Neural progenitor cell (in vitro differentiated cells): ENCODE measurements around the gene CEACAM18. TPM values are rescaled to one million over a fixed set of nuclear protein-coding genes. Genes with fewer than 3 reads are reported as not detected.
A peak's percentile ranks its signal among the peaks of the same experiment; 100 is the strongest.

Experiments used
- DNase-seq: peaks from one replicate; pipeline ENCODE4 v3.0.0-alpha.2; 2016; ENCODE audit warnings: low spot score
- H2AFZ ChIP-seq: fragments of 200-600 bp; sonication (generic); replicated peaks from 2 replicates; pipeline ENCODE4 v1.6.1; 2016; ENCODE audit warnings: antibody characterized with exemption
- H3F3A ChIP-seq: fragments of 200-600 bp; sonication (generic); 2 replicates; pipeline ENCODE4 v1.6.1; 2016; ENCODE audit warnings: antibody characterized with exemption, low read depth
- H3K27ac ChIP-seq: fragments of 200-600 bp; sonication (generic); 2 replicates; pipeline ENCODE4 v1.5.1; 2016; ENCODE audit warnings: mild to moderate bottlenecking
- H3K27me3 ChIP-seq: fragments of 200-600 bp; sonication (generic); 2 replicates; pipeline ENCODE4 v1.6.1; 2016; ENCODE audit warnings: mild to moderate bottlenecking, moderate library complexity
- H3K36me3 ChIP-seq: fragments of 200-600 bp; sonication (generic); 2 replicates; pipeline ENCODE4 v1.5.1; 2016
- H3K4me1 ChIP-seq: fragments of 200-600 bp; sonication (generic); 2 replicates; pipeline ENCODE4 v1.6.1; 2016; ENCODE audit warnings: mixed run types
- H3K4me2 ChIP-seq: fragments of 200-600 bp; sonication (generic); 2 replicates; pipeline ENCODE4 v1.6.1; 2016
- H3K4me3 ChIP-seq: fragments of 200-600 bp; sonication (generic); 2 replicates; pipeline ENCODE4 v1.5.1; 2016
- H3K79me2 ChIP-seq: fragments of 200-600 bp; sonication (generic); 2 replicates; pipeline ENCODE4 v1.6.1; 2016; ENCODE audit warnings: low read depth
- H3K9ac ChIP-seq: fragments of 200-600 bp; sonication (generic); 2 replicates; pipeline ENCODE4 v1.6.1; 2016
- H3K9me3 ChIP-seq: fragments of 200-600 bp; sonication (generic); 2 replicates; pipeline ENCODE4 v1.5.1; 2016; ENCODE audit warnings: low read depth
- H4K20me1 ChIP-seq: fragments of 200-600 bp; sonication (generic); 2 replicates; pipeline ENCODE4 v1.6.1; 2016; ENCODE audit warnings: low read depth
- H3K27ac Mint-ChIP-seq: 3 replicates; pipeline ENCODE4 v1.8.0; 2021; ENCODE audit warnings: mixed read lengths
- H3K27me3 Mint-ChIP-seq: 2 replicates; pipeline ENCODE4 v1.8.0; 2022; ENCODE audit warnings: low read depth, mild to moderate bottlenecking, inconsistent platforms, moderate library complexity, mixed read lengths; ENCODE audit not compliant: insufficient read depth
- H3K36me3 Mint-ChIP-seq: 3 replicates; pipeline ENCODE4 v1.8.0; 2021; ENCODE audit warnings: mixed read lengths
- H3K4me1 Mint-ChIP-seq: 3 replicates; pipeline ENCODE4 v1.8.0; 2021; ENCODE audit warnings: mixed read lengths
- H3K4me3 Mint-ChIP-seq: 3 replicates; pipeline ENCODE4 v1.8.0; 2021; ENCODE audit warnings: mild to moderate bottlenecking, moderate library complexity, mixed read lengths
- H3K9me3 Mint-ChIP-seq: 3 replicates; pipeline ENCODE4 v1.8.0; 2020; ENCODE audit warnings: mixed read lengths
- EZH2 ChIP-seq: fragments of 200-600 bp; sonication (generic); IDR thresholded peaks from 2 replicates; pipeline ENCODE4 v1.6.1; 2017; ENCODE audit warnings: antibody characterized with exemption, mild to moderate bottlenecking, moderate library complexity
- EZH2phosphoT487 ChIP-seq: fragments of 200-600 bp; sonication (generic); IDR thresholded peaks from 2 replicates; pipeline ENCODE4 v1.6.1; 2017; ENCODE audit warnings: antibody characterized with exemption
- total RNA-seq: library from RNA; depleted of rRNA; stranded (reverse); fragments of >200 nt; gene quantifications from 2 replicates; pipeline ENCODE4 v1.2.3, GENCODE V29; 2015; ENCODE audit warnings: low replicate concordance
- TF ChIP-seq, protein P1 (sequence below): fragments of 200-600 bp; sonication (generic); IDR thresholded peaks from 2 replicates; pipeline ENCODE4 v1.5.1; 2017; ENCODE audit warnings: antibody characterized with exemption, mild to moderate bottlenecking

The CEACAM18 gene
- total RNA-seq, 1 donor from 2014 or later = not detected

DNA sequence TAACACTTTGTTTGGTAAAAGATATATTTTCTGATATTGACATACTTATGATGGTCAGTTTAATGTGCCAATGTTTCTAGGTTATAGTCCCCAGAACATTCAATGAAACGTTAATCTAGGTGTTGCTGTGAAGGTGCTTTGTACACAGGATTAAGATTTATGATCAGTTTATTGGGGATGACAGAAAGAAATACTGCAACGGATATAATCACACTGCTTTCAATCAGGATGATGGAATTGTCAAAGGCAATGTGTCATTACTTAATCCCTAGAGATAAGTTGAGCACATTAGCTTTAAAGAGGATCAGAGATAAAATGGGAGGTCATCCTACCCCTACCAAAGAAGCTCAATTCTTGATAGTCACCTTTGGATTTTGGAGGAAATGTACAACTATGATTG is 35.6 kb downstream of the CEACAM18 start:
- Mint-ChIP-seq H3K27me3 (peaks cover 9% of the 10 kb centered on the region), H3K4me1 (no peaks in the 10 kb centered on the region), H3K27ac (no peak overlapping the region), H3K4me3 (no peak overlapping the region), H3K9me3 (peaks cover 2% of the 10 kb centered on the region), H3K36me3 (no peaks in the 10 kb centered on the region)
- no peak overlapping the region for H3K4me3 ChIP-seq
- no peak overlapping the region for H3K4me2 ChIP-seq
- peaks cover 7% of the 10 kb centered on the region for H3K9me3 ChIP-seq
- no peaks in the 10 kb centered on the region for H4K20me1 ChIP-seq
- H3K79me2 ChIP-seq = no peaks in the 10 kb centered on the region
- H3K36me3 ChIP-seq = no peaks in the 10 kb centered on the region
- H3K9ac ChIP-seq = no peak overlapping the region
- TF ChIP-seq EZH2phosphoT487 (no peak), EZH2 (no peak)
- TF ChIP-seq, protein P1, sequence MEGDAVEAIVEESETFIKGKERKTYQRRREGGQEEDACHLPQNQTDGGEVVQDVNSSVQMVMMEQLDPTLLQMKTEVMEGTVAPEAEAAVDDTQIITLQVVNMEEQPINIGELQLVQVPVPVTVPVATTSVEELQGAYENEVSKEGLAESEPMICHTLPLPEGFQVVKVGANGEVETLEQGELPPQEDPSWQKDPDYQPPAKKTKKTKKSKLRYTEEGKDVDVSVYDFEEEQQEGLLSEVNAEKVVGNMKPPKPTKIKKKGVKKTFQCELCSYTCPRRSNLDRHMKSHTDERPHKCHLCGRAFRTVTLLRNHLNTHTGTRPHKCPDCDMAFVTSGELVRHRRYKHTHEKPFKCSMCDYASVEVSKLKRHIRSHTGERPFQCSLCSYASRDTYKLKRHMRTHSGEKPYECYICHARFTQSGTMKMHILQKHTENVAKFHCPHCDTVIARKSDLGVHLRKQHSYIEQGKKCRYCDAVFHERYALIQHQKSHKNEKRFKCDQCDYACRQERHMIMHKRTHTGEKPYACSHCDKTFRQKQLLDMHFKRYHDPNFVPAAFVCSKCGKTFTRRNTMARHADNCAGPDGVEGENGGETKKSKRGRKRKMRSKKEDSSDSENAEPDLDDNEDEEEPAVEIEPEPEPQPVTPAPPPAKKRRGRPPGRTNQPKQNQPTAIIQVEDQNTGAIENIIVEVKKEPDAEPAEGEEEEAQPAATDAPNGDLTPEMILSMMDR = no peak
- no peak overlapping the region for H2AFZ ChIP-seq
- no peaks in the 10 kb centered on the region for H3F3A ChIP-seq
- H3K27ac ChIP-seq = no peak overlapping the region
- H3K4me1 ChIP-seq = no peaks in the 10 kb centered on the region
- DNase-seq = no peak
- H3K27me3 ChIP-seq = no peaks in the 10 kb centered on the region

DNA sequence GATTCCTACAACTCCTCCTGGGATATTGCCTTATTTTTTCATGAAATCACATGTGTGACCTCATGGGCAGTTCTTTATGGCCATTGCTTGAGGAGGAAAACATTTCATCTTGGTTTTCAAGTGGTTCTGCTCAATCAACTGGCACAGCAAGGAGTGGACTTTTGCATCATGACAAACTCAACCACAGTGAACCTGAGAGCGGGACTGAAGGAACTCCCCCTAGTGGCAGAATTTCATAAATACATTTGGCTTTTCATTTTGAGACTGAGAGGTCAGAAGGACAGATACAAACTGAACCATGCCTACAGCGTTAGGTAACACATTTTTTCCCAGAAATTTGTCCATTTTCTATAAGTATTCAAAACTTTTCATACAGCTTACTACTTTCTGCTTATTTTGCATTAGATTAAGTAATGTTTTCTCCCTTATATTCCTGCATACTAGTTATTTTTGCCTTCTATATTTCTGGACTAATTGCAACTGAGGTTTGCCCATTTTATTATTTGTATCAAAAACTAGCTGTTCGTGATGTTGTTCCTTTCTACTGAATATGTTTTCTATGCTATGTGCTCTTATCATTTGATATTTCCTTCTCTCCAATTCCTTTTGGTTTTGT is 36.6 kb downstream of the CEACAM18 start:
- H3K4me3 ChIP-seq = no peak overlapping the region
- H3K79me2 ChIP-seq = no peaks in the 10 kb centered on the region
- peaks cover 2% of the 10 kb centered on the region for H3K9me3 Mint-ChIP-seq
- H3K4me1 ChIP-seq = no peaks in the 10 kb centered on the region
- no peak overlapping the region for H2AFZ ChIP-seq
- H3K4me2 ChIP-seq = no peak overlapping the region
- no peaks in the 10 kb centered on the region for H4K20me1 ChIP-seq
- H3K36me3 Mint-ChIP-seq = no peaks in the 10 kb centered on the region
- H3K27ac Mint-ChIP-seq = no peak overlapping the region
- H3K36me3 ChIP-seq = no peaks in the 10 kb centered on the region
- DNase-seq = peak; percentile 56
- TF ChIP-seq, protein P1 = peak; percentile 78
- no peak for TF ChIP-seq EZH2
- no peak for TF ChIP-seq EZH2phosphoT487
- no peak overlapping the region for H3K27ac ChIP-seq
- no peaks in the 10 kb centered on the region for H3F3A ChIP-seq
- peaks cover 9% of the 10 kb centered on the region for H3K27me3 Mint-ChIP-seq
- no peak overlapping the region for H3K9ac ChIP-seq
- no peak overlapping the region for H3K4me3 Mint-ChIP-seq
- no peaks in the 10 kb centered on the region for H3K4me1 Mint-ChIP-seq
- H3K27me3 ChIP-seq = no peaks in the 10 kb centered on the region
- H3K9me3 ChIP-seq = peaks cover 7% of the 10 kb centered on the region

DNA sequence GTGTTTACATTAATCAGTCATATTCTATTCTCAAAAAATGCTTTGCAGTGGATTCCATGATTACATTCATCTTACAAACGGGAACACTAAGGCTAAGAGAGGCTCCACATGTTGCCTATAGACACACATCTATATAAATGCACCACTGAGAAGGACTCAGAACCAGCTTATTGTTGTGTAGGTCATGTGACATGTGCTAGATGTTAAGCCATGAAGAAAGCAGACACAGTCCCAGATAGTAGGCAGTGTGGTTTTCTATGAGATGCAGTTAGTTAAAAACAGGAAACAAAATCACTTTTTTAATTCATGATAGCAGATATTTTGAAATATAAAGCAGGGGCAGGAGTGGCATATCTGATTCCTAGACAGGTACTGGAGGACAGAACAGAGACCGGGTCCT is 42.4 kb downstream of the CEACAM18 start:
- no peak overlapping the region for H3K9ac ChIP-seq
- TF ChIP-seq, protein P1 = no peak
- TF ChIP-seq EZH2phosphoT487 (no peak), EZH2 (no peak)
- no peak overlapping the region for H3K4me2 ChIP-seq
- no peaks in the 10 kb centered on the region for H4K20me1 ChIP-seq
- no peak overlapping the region for H3K4me3 ChIP-seq
- H3K27me3 ChIP-seq = no peaks in the 10 kb centered on the region
- H3F3A ChIP-seq = no peaks in the 10 kb centered on the region
- Mint-ChIP-seq H3K36me3 (no peaks in the 10 kb centered on the region), H3K27me3 (peaks cover 3% of the 10 kb centered on the region), H3K4me3 (no peak overlapping the region), H3K4me1 (no peaks in the 10 kb centered on the region), H3K9me3 (peaks cover 2% of the 10 kb centered on the region), H3K27ac (no peak overlapping the region)
- no peaks in the 10 kb centered on the region for H3K9me3 ChIP-seq
- H3K36me3 ChIP-seq = no peaks in the 10 kb centered on the region
- H3K79me2 ChIP-seq = no peaks in the 10 kb centered on the region
- H3K4me1 ChIP-seq = no peaks in the 10 kb centered on the region
- no peak overlapping the region for H2AFZ ChIP-seq
- H3K27ac ChIP-seq = no peak overlapping the region
- DNase-seq = no peak
